A673 (cell line): ENCODE results near the gene TMEM170A. TPM values are rescaled to one million over a fixed set of nuclear protein-coding genes. Genes with fewer than 3 reads are reported as not detected.
"Not testable (repeated sequence)": the region's sequence is repeated elsewhere in the genome, so short reads cannot be mapped to it uniquely, and the experiment has no call there.

Experiments
- BruUV-seq: library from RNA; stranded (reverse); fragments of 400-500 nt; replicated peaks from 2 replicates; lab custom pipeline; 2021; lab: Mats Ljungman, UMichigan
- CTCF ChIA-PET: fragments of 300-600 bp; sonication (Branson Sonifier 250); formaldehyde crosslinking; loops from one replicate; lab custom pipeline; 2022; ENCODE audit warnings: antibody characterized with exemption; lab: Charles Lee
- POLR2A ChIA-PET: fragments of 300-600 bp; sonication (Branson Sonifier 250); formaldehyde crosslinking; loops from one replicate; lab custom pipeline; 2022; ENCODE audit warnings: antibody characterized with exemption; ENCODE audit not compliant: low non-redundant PET; lab: Charles Lee
- DNase-seq: peaks from one replicate; pipeline ENCODE4 v3.0.0-alpha.2; 2015; ENCODE audit warnings: low spot score
- H3K27ac ChIP-seq: fragments of 200-600 bp; sonication (generic); 2 replicates; pipeline ENCODE4 v1.5.1; 2016; ENCODE audit warnings: mixed run types, low read depth, mild to moderate bottlenecking, mixed read lengths, antibody characterized with exemption, low read length; ENCODE audit not compliant: poor library complexity, severe bottlenecking
- H3K27me3 ChIP-seq: fragments of 200-600 bp; sonication (generic); replicated peaks from 2 replicates; pipeline ENCODE4 v1.6.1; 2017; ENCODE audit warnings: mixed run types, low read depth, mild to moderate bottlenecking, mixed read lengths, antibody characterized with exemption, low read length; ENCODE audit not compliant: insufficient read depth, poor library complexity
- H3K36me3 ChIP-seq: fragments of 200-600 bp; sonication (generic); 2 replicates; pipeline ENCODE4 v1.6.1; 2016; ENCODE audit warnings: mixed run types, mild to moderate bottlenecking, mixed read lengths, antibody characterized with exemption, low read length; ENCODE audit not compliant: insufficient read depth, poor library complexity, severe bottlenecking
- H3K4me1 ChIP-seq: fragments of 200-600 bp; sonication (generic); 2 replicates; pipeline ENCODE4 v1.6.1; 2017; ENCODE audit warnings: mixed run types, mild to moderate bottlenecking, mixed read lengths, antibody characterized with exemption, low read length; ENCODE audit not compliant: insufficient read depth, poor library complexity, severe bottlenecking
- H3K4me3 ChIP-seq: fragments of 200-600 bp; sonication (generic); 2 replicates; pipeline ENCODE4 v1.5.1; 2016; ENCODE audit warnings: low read depth, mixed run types, mild to moderate bottlenecking, mixed read lengths, low read length; ENCODE audit not compliant: poor library complexity, severe bottlenecking
- H3K9me3 ChIP-seq: fragments of 200-600 bp; sonication (generic); 2 replicates; pipeline ENCODE4 v1.6.1; 2016; ENCODE audit warnings: mixed run types, low read depth, mild to moderate bottlenecking, mixed read lengths, antibody characterized with exemption, low read length; ENCODE audit not compliant: poor library complexity, severe bottlenecking
- EZH2 ChIP-seq: fragments of 200-600 bp; sonication (generic); IDR thresholded peaks from 2 replicates; pipeline ENCODE4 v1.6.1; 2017; ENCODE audit warnings: borderline replicate concordance, low read depth, mild to moderate bottlenecking, mixed read lengths, antibody characterized with exemption, low read length; ENCODE audit not compliant: poor library complexity, severe bottlenecking
- intact Hi-C: fragments of 100-400 bp; cut with micrococcal nuclease; formaldehyde crosslinking; loops from one replicate; pipeline ENCODE4 v1.10.0; 2022; ENCODE audit not compliant: unreplicated experiment
- total RNA-seq: library from RNA; stranded (reverse); gene quantifications from 2 replicates; pipeline ENCODE4 v1.2.3, GENCODE V29; 2021
- TF ChIP-seq, protein P1 (sequence below): fragments of 300-800, 200-600 bp; sonication (generic); conservative IDR thresholded peaks from 2 replicates; pipeline ENCODE4 v1.5.1; 2017; ENCODE audit warnings: low read depth, mild to moderate bottlenecking, antibody characterized with exemption, low read length, moderate library complexity, mixed read lengths

Gene TMEM170A
- total RNA-seq, 1 experiment from 2014 or later: 25.9 TPM

DNA sequence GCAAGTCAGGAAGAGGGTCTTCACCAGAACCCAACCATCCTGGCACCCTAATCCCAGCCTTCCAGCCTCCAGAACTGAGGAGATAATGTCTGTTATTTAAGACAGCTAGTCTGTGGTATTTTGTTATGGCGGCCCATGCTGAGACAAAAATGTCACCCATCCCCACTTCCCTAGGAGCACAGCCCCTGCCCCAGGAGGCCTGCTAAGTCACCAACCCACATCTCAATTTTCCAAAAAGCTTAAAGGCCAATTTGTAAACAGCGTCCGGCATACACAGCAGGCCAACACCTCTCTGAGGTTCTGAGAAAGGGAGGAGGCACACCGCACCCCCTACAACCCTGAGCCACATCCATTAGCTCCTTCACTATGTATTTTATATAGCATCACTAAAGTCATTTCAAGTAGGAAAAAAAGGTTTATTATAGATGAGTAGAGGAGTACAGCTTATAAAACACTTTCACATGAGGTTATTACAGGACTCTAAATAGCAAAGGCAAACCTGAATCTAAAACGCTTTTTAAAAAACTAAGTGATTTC, 6.9 kb downstream of the TMEM170A start:
- POLR2A ChIA-PET: no interaction called here
- Histone ChIP-seq H3K4me1 (peaks cover 4% of the 10 kb centered on the region), H3K27me3 (no peaks in the 10 kb centered on the region), H3K4me3 (no peak overlapping the region), H3K27ac (no peak overlapping the region), H3K36me3 (no peaks in the 10 kb centered on the region), H3K9me3 (no peaks in the 10 kb centered on the region)
- intact Hi-C loops: no loop called here
- TF ChIP-seq, protein P1, sequence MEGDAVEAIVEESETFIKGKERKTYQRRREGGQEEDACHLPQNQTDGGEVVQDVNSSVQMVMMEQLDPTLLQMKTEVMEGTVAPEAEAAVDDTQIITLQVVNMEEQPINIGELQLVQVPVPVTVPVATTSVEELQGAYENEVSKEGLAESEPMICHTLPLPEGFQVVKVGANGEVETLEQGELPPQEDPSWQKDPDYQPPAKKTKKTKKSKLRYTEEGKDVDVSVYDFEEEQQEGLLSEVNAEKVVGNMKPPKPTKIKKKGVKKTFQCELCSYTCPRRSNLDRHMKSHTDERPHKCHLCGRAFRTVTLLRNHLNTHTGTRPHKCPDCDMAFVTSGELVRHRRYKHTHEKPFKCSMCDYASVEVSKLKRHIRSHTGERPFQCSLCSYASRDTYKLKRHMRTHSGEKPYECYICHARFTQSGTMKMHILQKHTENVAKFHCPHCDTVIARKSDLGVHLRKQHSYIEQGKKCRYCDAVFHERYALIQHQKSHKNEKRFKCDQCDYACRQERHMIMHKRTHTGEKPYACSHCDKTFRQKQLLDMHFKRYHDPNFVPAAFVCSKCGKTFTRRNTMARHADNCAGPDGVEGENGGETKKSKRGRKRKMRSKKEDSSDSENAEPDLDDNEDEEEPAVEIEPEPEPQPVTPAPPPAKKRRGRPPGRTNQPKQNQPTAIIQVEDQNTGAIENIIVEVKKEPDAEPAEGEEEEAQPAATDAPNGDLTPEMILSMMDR: no peak
- TF ChIP-seq EZH2: no peak
- no TSS peak for BruUV-seq
- DNase-seq: no peak
- CTCF ChIA-PET: no interaction called here

GRCh38 chr16:75456971-75457370, 7.5 kb downstream of the TMEM170A start:
- intact Hi-C loops: no loop called here
- no peaks in the 10 kb centered on the region for H3K36me3 ChIP-seq
- peaks cover 4% of the 10 kb centered on the region for H3K4me1 ChIP-seq
- TF ChIP-seq, protein P1: no peak
- TF ChIP-seq EZH2: no peak
- no peaks in the 10 kb centered on the region for H3K27me3 ChIP-seq
- H3K4me3 ChIP-seq: no peak overlapping the region
- CTCF ChIA-PET: no interaction called here
- H3K27ac ChIP-seq: no peak overlapping the region
- DNase-seq: no peak
- POLR2A ChIA-PET: no interaction called here
- no TSS peak for BruUV-seq
- H3K9me3 ChIP-seq: no peaks in the 10 kb centered on the region

GRCh38 chr16:75456486-75456885, 8.0 kb downstream of the TMEM170A start:
- H3K27ac ChIP-seq, H3K9me3 ChIP-seq, CTCF ChIA-PET, H3K4me3 ChIP-seq, H3K36me3 ChIP-seq, H3K4me1 ChIP-seq, DNase-seq, H3K27me3 ChIP-seq, intact Hi-C loops, BruUV-seq, POLR2A ChIA-PET: not testable (repeated sequence)

- Histone ChIP-seq H3K27ac (no peak overlapping the region), H3K27me3 (no peaks in the 10 kb centered on the region), H3K4me1 (peaks cover 4% of the 10 kb centered on the region), H3K9me3 (no peaks in the 10 kb centered on the region), H3K36me3 (peaks cover 8% of the 10 kb centered on the region), H3K4me3 (no peak overlapping the region)
- ChIA-PET CTCF (no interaction called here), POLR2A (no interaction called here)
- BruUV-seq: no TSS peak
- DNase-seq: no peak
- intact Hi-C loops: no loop called here
- TF ChIP-seq EZH2: no peak
- TF ChIP-seq, protein P1: no peak
Observed at GRCh38 chr16:75455677-75456076, 8.8 kb downstream of the TMEM170A start.
